ENCODE data around the gene USP3. TPM values are rescaled to one million over a fixed set of nuclear protein-coding genes. Genes with fewer than 3 reads are reported as not detected.

The USP3 gene
- total RNA-seq, 4 donors from 2014 or later, result 36.6 to 50.3 (median 45.5) TPM

DNA sequence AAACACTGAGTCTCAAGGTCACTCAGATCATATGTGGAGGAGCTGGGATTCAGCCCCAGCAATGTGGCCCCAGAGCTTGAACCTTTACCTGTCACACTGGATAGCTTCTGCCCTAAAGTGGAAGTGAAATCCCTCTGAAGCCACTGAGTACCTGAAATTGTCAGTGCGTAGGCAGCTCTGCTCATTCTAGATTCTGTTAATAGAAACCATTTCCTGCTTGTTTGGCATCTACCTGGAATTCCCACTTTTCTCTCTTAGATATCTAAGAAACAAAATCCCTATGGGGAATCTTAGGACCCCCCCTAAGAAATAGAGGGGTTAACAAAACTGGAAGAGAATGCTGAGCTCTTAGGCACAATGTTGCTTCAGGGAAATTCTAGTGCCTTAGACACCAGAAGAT is 122.6 kb downstream of the USP3 start:
- Histone ChIP-seq H3K9me3 (no peaks in the 10 kb centered on the region), H3K4me3 (no peak overlapping the region), H3K36me3 (peaks cover 10 to 100% of the 10 kb centered on the region in 2 donors), H3K4me1 (no peaks in the 10 kb centered on the region), H3K27me3 (no peaks in the 10 kb centered on the region), H3K27ac (no peak overlapping the region)
- TF ChIP-seq, protein P1, sequence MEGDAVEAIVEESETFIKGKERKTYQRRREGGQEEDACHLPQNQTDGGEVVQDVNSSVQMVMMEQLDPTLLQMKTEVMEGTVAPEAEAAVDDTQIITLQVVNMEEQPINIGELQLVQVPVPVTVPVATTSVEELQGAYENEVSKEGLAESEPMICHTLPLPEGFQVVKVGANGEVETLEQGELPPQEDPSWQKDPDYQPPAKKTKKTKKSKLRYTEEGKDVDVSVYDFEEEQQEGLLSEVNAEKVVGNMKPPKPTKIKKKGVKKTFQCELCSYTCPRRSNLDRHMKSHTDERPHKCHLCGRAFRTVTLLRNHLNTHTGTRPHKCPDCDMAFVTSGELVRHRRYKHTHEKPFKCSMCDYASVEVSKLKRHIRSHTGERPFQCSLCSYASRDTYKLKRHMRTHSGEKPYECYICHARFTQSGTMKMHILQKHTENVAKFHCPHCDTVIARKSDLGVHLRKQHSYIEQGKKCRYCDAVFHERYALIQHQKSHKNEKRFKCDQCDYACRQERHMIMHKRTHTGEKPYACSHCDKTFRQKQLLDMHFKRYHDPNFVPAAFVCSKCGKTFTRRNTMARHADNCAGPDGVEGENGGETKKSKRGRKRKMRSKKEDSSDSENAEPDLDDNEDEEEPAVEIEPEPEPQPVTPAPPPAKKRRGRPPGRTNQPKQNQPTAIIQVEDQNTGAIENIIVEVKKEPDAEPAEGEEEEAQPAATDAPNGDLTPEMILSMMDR (IDR thresholded peaks at IDR 0.05), result no peak
- TF ChIP-seq POLR2AphosphoS5 (IDR thresholded peaks at IDR 0.05) (no peak), POLR2A (IDR thresholded peaks at IDR 0.05) (no peak), EP300 (IDR thresholded peaks at IDR 0.05) (no peak)
- WGBS, 2 donors (ENCODE audit: low coverage in 1 of 2), result 100% methylated on average over 1 of the region's 1 CpG
- ATAC-seq, result no peak

DNA sequence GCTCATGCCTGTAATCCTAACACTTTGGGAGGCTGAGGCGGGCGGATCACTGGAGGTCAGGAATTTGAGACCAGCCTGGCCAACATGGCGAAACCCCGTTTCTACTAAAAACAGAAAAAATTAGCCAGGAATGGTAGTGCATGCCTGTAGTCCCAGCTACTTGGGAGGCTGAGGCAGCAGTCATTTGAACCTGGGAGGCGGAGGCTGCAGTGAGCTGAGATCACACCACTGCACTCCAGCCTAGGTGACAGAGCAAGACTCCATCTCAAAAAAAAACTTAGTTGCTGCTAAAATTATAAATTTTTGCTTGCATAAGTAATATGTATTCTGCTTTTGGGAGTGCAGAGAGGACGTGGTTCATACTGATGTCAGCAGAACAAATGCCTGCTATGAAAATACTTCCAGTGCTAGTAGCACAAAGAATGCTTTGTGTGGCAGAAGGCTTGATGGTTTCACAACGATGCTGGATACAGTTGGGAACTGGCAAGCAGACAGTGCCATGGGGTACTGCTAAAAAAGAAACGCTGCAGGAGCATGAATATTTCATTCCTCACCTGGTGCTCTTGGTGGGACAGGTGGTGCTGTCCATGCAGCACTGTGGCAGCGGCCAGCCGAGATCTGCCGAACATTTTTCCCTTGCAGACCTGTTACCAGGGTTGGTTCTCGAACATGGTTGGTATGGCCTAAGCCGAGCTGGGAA is 123.9 kb downstream of the USP3 start:
- Histone ChIP-seq H3K4me1 (no peaks in the 10 kb centered on the region), H3K27me3 (no peaks in the 10 kb centered on the region), H3K27ac (peak overlapping the region in 2 of 4 donors; percentile 5 to 39), H3K4me3 (peak overlapping the region in 1 of 2 donors; percentile 20), H3K9me3 (no peaks in the 10 kb centered on the region), H3K36me3 (peaks cover 10 to 100% of the 10 kb centered on the region in 2 donors)
- 77 to 89% methylated on average over 3 to 9 of the region's 13 CpGs for WGBS, 2 donors (ENCODE audit: low coverage in 1 of 2)
- TF ChIP-seq, protein P1 (IDR thresholded peaks at IDR 0.05), result no peak
- TF ChIP-seq POLR2A (IDR thresholded peaks at IDR 0.05) (no peak), EP300 (IDR thresholded peaks at IDR 0.05) (no peak), POLR2AphosphoS5 (IDR thresholded peaks at IDR 0.05) (no peak)
- no peak for ATAC-seq

DNA sequence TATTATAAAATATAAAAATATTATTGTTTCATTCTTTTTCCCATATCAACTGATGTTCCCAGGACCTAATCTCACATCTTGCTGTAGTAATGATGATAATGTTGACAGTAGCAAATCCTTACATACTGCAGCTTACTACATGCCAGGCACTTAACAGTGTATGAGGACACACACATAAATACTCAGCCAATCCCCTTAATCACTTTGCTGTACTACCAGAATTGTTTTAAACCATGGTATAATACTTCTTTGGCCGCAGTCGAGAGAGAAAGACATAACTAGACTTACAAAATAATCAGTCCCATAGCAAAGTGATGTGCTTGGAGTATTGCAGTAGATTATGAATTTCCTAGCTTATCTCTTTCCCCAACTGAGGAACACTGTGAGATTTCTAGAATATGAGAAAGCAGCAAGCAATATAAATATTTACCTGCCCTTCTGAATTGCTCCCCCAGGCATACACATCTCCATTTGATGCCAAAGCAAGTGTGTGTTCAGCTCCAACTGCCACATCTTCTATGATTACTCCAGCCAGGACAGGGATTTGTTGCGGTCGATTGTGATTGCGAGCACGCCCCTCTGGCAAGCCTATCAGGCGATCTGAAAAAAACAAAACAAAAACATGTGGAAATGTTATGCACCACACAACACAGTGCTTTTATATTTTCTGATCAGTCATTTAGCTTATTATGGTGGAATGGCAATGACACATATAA is 125.8 kb downstream of the USP3 start:
- WGBS, 2 donors (ENCODE audit: low coverage in 1 of 2), result 82% methylated on average over 7 of the region's 7 CpGs
- TF ChIP-seq, protein P1 (IDR thresholded peaks at IDR 0.05), result no peak
- TF ChIP-seq POLR2AphosphoS5 (IDR thresholded peaks at IDR 0.05) (no peak), EP300 (IDR thresholded peaks at IDR 0.05) (no peak), POLR2A (IDR thresholded peaks at IDR 0.05) (no peak)
- H3K9me3 ChIP-seq, result no peaks in the 10 kb centered on the region
- peak overlapping the region in 1 of 2 donors; percentile 20 for H3K4me3 ChIP-seq
- H3K36me3 ChIP-seq, result peaks cover 6 to 100% of the 10 kb centered on the region in 2 donors
- ATAC-seq, result no peak
- H3K27me3 ChIP-seq, result no peaks in the 10 kb centered on the region
- peak overlapping the region in 2 of 4 donors; percentile 3 to 31 for H3K27ac ChIP-seq
- no peaks in the 10 kb centered on the region for H3K4me1 ChIP-seq

DNA sequence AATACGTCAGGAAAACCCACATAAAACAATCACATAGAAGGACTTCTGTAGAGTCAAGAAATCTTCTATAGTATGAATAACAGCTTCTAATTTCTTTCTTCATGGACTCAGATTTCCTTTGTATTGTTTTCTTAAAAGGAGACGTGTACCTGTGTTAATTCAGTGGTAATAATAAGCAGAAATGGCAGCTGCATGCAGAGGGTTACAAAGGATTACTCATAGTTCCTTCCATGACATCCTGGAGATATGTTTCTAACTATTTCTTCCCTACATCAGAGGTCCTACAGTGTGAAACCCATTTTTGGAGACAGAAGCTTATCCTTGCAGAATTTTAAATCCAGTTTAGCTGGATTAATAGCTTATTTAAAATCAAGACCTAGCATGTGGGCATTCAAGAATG is 128.9 kb downstream of the USP3 start:
- peaks cover 12 to 100% of the 10 kb centered on the region in 2 donors for H3K36me3 ChIP-seq
- H3K4me1 ChIP-seq, result no peaks in the 10 kb centered on the region
- 76 to 90% methylated on average over 2 of the region's 2 CpGs for WGBS, 2 donors (ENCODE audit: low coverage in 1 of 2)
- no peak overlapping the region for H3K27ac ChIP-seq
- TF ChIP-seq, protein P1 (IDR thresholded peaks at IDR 0.05), result no peak
- TF ChIP-seq EP300 (IDR thresholded peaks at IDR 0.05), result no peak
- no peak for TF ChIP-seq POLR2AphosphoS5 (IDR thresholded peaks at IDR 0.05)
- no peak for TF ChIP-seq POLR2A (IDR thresholded peaks at IDR 0.05)
- ATAC-seq, result no peak
- H3K4me3 ChIP-seq, result no peak overlapping the region
- H3K9me3 ChIP-seq, result no peaks in the 10 kb centered on the region
- H3K27me3 ChIP-seq, result no peaks in the 10 kb centered on the region

Data from gastroesophageal sphincter (tissue), 4 donors.